SK-N-SH treated with all-trans-retinoic acid at 6 μM for 48 hours (cell line): ENCODE results near the gene AGAP1.

Source experiments
- ATAC-seq: fragments of 200-7000 bp; cut with Tn5 transposase; 3 replicates; pipeline ENCODE4 v1.9.1; 2020; ENCODE audit warnings: mild to moderate bottlenecking, moderate library complexity
- ARNTL ChIP-seq: fragments of 450-650 bp; formaldehyde crosslinking; IDR thresholded peaks from 2 replicates; pipeline ENCODE4 v1.5.0; 2020; ENCODE audit warnings: low read depth, mild to moderate bottlenecking, moderate library complexity, borderline replicate concordance
- BACH2 ChIP-seq: fragments of 250-450 bp; sonication (Bioruptor Pico); IDR thresholded peaks from 2 replicates; pipeline ENCODE4 v1.9.0; 2021; ENCODE audit warnings: mild to moderate bottlenecking, borderline replicate concordance
- CSDC2 ChIP-seq: fragments of 250-450 bp; sonication (Bioruptor Pico); IDR thresholded peaks from 2 replicates; pipeline ENCODE4 v1.5.0; 2020; ENCODE audit warnings: mild to moderate bottlenecking, moderate library complexity
- ESRRG ChIP-seq: fragments of 250-450 bp; sonication (Bioruptor Pico); IDR thresholded peaks from 2 replicates; pipeline ENCODE4 v1.6.1; 2021; ENCODE audit warnings: mild to moderate bottlenecking
- GLIS3 ChIP-seq: fragments of 250-450 bp; sonication (Bioruptor Pico); IDR thresholded peaks from 2 replicates; pipeline ENCODE4 v1.5.0; 2020; ENCODE audit warnings: mild to moderate bottlenecking, moderate library complexity
- ISL1 ChIP-seq: fragments of 250-450 bp; sonication (Bioruptor Pico); IDR thresholded peaks from 2 replicates; pipeline ENCODE4 v2.1.2; 2022; ENCODE audit warnings: mild to moderate bottlenecking, moderate library complexity
- OSR1 ChIP-seq: fragments of 250-450 bp; sonication (Bioruptor Pico); IDR thresholded peaks from 2 replicates; pipeline ENCODE4 v1.8.0; 2022; ENCODE audit warnings: moderate library complexity, mild to moderate bottlenecking, inconsistent platforms
- PPARA ChIP-seq: fragments of 250-450 bp; sonication (Bioruptor Pico); IDR thresholded peaks from 2 replicates; pipeline ENCODE4 v1.5.0; 2020; ENCODE audit warnings: mild to moderate bottlenecking, borderline replicate concordance
- RARB ChIP-seq: fragments of 250-450 bp; sonication (Bioruptor Pico); IDR thresholded peaks from 2 replicates; pipeline ENCODE4 v1.8.0; 2021; ENCODE audit warnings: mild to moderate bottlenecking, moderate library complexity
- SNAI2 ChIP-seq: fragments of 250-450 bp; sonication (Bioruptor Pico); IDR thresholded peaks from 2 replicates; pipeline ENCODE4 v1.5.0; 2020; ENCODE audit warnings: mild to moderate bottlenecking, moderate library complexity
- TCF4 ChIP-seq: fragments of 250-450 bp; sonication (Bioruptor Pico); IDR thresholded peaks from 2 replicates; pipeline ENCODE4 v1.8.0; 2021; ENCODE audit warnings: mild to moderate bottlenecking, moderate library complexity, borderline replicate concordance
- TOX ChIP-seq: fragments of 250-450 bp; sonication (Bioruptor Pico); IDR thresholded peaks from 2 replicates; pipeline ENCODE4 v1.8.0; 2021; ENCODE audit warnings: mild to moderate bottlenecking, moderate library complexity, borderline replicate concordance
- ZC3H10 ChIP-seq: fragments of 250-450 bp; sonication (Bioruptor Pico); IDR thresholded peaks from 2 replicates; pipeline ENCODE4 v1.5.1; 2021; ENCODE audit warnings: mild to moderate bottlenecking, moderate library complexity
- ZFP3 ChIP-seq: fragments of 250-450 bp; sonication (Bioruptor Pico); IDR thresholded peaks from 2 replicates; pipeline ENCODE4 v1.5.0; 2020; ENCODE audit warnings: mild to moderate bottlenecking, moderate library complexity
- ZFP30 ChIP-seq: fragments of 450-650 bp; formaldehyde crosslinking; IDR thresholded peaks from 2 replicates; pipeline ENCODE4 v1.5.0; 2022; ENCODE audit warnings: mild to moderate bottlenecking, moderate library complexity
- ZNF565 ChIP-seq: fragments of 450-650 bp; formaldehyde crosslinking; conservative IDR thresholded peaks from 2 replicates; pipeline ENCODE4 v1.5.0; 2020; ENCODE audit warnings: low read depth, mild to moderate bottlenecking, moderate library complexity
- ZNF70 ChIP-seq: fragments of 450-650 bp; formaldehyde crosslinking; IDR thresholded peaks from 2 replicates; pipeline ENCODE4 v1.5.0; 2020; ENCODE audit warnings: mild to moderate bottlenecking, moderate library complexity
- ZNF8 ChIP-seq: fragments of 450-650 bp; formaldehyde crosslinking; IDR thresholded peaks from 2 replicates; pipeline ENCODE4 v1.5.0; 2020; ENCODE audit warnings: mild to moderate bottlenecking, moderate library complexity
- TF ChIP-seq, protein P1 (sequence below): fragments of 250-450 bp; sonication (Bioruptor Pico); IDR thresholded peaks from 2 replicates; pipeline ENCODE4 v1.8.0; 2021; ENCODE audit warnings: low read depth, mild to moderate bottlenecking, moderate library complexity, borderline replicate concordance
- TF ChIP-seq, protein P2 (sequence below): fragments of 250-450 bp; sonication (Bioruptor Pico); IDR thresholded peaks from 2 replicates; pipeline ENCODE4 v1.8.0; 2020; ENCODE audit warnings: mild to moderate bottlenecking, moderate library complexity, borderline replicate concordance
- TF ChIP-seq, protein P3 (sequence below): fragments of 250-450 bp; sonication (Bioruptor Pico); IDR thresholded peaks from 2 replicates; pipeline ENCODE4 v1.5.0; 2020; ENCODE audit warnings: mild to moderate bottlenecking, moderate library complexity
- TF ChIP-seq, protein P4 (sequence below): fragments of 250-450 bp; sonication (Bioruptor Pico); IDR thresholded peaks from 2 replicates; pipeline ENCODE4 v1.5.1; 2021; ENCODE audit warnings: mild to moderate bottlenecking, moderate library complexity

The AGAP1 gene

DNA sequence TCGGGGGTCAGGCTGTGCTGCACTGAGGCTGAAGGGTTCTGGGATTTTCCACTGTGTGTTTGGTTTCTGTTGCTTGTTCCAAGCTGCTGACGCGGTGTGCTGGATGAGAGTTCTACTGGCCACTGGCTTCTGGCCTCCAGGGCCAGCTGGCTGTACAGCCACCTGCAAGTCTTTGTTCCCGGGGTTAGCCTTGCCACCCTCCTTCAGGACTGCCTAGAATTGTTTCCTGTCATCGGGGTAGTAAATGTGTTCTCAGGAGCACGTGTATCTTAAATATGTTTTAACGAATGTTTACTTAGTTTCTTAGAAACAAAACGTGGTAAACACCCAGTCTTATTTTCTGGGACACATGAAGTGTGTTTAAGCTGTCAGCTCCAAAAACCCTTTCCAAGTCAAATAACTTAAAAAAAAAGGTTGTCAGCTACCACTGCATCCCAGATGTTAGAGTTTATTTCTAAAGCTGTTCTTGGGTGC is 231.2 kb downstream of the AGAP1 start:
- TF ChIP-seq, protein P1, sequence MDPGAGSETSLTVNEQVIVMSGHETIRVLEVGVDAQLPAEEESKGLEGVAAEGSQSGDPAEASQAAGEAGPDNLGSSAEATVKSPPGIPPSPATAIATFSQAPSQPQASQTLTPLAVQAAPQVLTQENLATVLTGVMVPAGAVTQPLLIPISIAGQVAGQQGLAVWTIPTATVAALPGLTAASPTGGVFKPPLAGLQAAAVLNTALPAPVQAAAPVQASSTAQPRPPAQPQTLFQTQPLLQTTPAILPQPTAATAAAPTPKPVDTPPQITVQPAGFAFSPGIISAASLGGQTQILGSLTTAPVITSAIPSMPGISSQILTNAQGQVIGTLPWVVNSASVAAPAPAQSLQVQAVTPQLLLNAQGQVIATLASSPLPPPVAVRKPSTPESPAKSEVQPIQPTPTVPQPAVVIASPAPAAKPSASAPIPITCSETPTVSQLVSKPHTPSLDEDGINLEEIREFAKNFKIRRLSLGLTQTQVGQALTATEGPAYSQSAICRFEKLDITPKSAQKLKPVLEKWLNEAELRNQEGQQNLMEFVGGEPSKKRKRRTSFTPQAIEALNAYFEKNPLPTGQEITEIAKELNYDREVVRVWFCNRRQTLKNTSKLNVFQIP = no peak
- TF ChIP-seq ISL1 (CRISPR knock-in tag) (no peak), OSR1 (CRISPR knock-in tag) (no peak), CSDC2 (CRISPR knock-in tag) (no peak), ZNF8 (CRISPR knock-in tag) (no peak), ZC3H10 (CRISPR knock-in tag) (no peak), ESRRG (CRISPR knock-in tag) (no peak), ZFP3 (CRISPR knock-in tag) (no peak), PPARA (no peak), BACH2 (CRISPR knock-in tag) (no peak), RARB (CRISPR knock-in tag) (no peak), ARNTL (CRISPR knock-in tag) (no peak), ZNF565 (CRISPR knock-in tag) (no peak), TCF4 (CRISPR knock-in tag) (no peak), ZNF70 (no peak)
- TF ChIP-seq, protein P2, sequence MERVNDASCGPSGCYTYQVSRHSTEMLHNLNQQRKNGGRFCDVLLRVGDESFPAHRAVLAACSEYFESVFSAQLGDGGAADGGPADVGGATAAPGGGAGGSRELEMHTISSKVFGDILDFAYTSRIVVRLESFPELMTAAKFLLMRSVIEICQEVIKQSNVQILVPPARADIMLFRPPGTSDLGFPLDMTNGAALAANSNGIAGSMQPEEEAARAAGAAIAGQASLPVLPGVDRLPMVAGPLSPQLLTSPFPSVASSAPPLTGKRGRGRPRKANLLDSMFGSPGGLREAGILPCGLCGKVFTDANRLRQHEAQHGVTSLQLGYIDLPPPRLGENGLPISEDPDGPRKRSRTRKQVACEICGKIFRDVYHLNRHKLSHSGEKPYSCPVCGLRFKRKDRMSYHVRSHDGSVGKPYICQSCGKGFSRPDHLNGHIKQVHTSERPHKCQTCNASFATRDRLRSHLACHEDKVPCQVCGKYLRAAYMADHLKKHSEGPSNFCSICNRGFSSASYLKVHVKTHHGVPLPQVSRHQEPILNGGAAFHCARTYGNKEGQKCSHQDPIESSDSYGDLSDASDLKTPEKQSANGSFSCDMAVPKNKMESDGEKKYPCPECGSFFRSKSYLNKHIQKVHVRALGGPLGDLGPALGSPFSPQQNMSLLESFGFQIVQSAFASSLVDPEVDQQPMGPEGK (CRISPR knock-in tag) = no peak
- TF ChIP-seq, protein P3, sequence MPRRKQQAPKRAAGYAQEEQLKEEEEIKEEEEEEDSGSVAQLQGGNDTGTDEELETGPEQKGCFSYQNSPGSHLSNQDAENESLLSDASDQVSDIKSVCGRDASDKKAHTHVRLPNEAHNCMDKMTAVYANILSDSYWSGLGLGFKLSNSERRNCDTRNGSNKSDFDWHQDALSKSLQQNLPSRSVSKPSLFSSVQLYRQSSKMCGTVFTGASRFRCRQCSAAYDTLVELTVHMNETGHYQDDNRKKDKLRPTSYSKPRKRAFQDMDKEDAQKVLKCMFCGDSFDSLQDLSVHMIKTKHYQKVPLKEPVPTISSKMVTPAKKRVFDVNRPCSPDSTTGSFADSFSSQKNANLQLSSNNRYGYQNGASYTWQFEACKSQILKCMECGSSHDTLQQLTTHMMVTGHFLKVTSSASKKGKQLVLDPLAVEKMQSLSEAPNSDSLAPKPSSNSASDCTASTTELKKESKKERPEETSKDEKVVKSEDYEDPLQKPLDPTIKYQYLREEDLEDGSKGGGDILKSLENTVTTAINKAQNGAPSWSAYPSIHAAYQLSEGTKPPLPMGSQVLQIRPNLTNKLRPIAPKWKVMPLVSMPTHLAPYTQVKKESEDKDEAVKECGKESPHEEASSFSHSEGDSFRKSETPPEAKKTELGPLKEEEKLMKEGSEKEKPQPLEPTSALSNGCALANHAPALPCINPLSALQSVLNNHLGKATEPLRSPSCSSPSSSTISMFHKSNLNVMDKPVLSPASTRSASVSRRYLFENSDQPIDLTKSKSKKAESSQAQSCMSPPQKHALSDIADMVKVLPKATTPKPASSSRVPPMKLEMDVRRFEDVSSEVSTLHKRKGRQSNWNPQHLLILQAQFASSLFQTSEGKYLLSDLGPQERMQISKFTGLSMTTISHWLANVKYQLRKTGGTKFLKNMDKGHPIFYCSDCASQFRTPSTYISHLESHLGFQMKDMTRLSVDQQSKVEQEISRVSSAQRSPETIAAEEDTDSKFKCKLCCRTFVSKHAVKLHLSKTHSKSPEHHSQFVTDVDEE = no peak
- TF ChIP-seq, protein P4, sequence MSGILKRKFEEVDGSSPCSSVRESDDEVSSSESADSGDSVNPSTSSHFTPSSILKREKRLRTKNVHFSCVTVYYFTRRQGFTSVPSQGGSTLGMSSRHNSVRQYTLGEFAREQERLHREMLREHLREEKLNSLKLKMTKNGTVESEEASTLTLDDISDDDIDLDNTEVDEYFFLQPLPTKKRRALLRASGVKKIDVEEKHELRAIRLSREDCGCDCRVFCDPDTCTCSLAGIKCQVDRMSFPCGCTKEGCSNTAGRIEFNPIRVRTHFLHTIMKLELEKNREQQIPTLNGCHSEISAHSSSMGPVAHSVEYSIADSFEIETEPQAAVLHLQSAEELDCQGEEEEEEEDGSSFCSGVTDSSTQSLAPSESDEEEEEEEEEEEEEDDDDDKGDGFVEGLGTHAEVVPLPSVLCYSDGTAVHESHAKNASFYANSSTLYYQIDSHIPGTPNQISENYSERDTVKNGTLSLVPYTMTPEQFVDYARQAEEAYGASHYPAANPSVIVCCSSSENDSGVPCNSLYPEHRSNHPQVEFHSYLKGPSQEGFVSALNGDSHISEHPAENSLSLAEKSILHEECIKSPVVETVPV = no peak
- no peak for ATAC-seq

DNA sequence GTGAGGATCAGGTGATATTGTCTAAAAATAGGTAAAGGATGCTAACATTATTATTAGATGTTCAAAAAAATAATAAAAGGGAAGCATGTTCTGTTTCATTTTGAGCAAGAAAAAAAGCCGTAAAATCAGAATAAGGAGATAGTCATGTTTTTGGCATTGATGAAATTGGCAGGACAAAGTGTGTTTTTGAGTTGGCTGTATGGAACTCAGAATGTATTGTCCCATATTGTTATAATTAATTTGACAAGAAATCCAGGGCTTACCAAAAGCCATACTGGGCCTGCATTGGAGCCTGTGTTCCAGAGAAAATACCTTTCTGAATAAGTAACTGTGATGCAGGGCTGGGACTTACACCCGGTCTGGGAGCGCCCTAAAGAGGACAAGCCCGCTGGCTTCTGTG is 232.0 kb downstream of the AGAP1 start:
- no peak for TF ChIP-seq TOX (CRISPR knock-in tag)
- no peak for TF ChIP-seq ZNF70
- TF ChIP-seq ZFP30 = no peak
- TF ChIP-seq RARB (CRISPR knock-in tag) = no peak
- TF ChIP-seq ZNF8 (CRISPR knock-in tag) = no peak
- no peak for TF ChIP-seq GLIS3
- TF ChIP-seq CSDC2 (CRISPR knock-in tag) = no peak
- TF ChIP-seq, all 23 proteins: peak for 0
- ATAC-seq = no peak

DNA sequence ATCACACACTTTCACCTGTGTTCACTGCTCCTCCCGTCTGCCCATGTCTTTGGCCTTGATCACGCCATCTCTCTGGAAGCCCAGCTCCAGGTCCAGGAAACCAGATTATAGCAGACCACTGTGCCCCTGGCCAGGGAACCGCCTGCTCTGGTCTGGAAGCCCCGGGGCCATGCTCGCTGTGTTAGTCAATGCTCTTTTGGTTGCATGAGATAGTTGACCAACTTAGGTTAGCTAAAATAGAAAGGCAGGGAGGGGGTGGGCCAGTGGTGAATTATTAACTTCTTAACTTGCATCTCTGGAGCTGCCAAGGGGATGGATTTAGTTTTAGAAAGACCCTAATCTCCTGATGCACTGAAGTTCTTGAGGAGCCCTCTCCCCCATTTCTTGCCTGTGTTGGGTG is 232.7 kb downstream of the AGAP1 start:
- no peak for ATAC-seq
- no peak for TF ChIP-seq GLIS3
- TF ChIP-seq, protein P3 = no peak
- no peak for TF ChIP-seq SNAI2 (CRISPR knock-in tag)
- no peak for TF ChIP-seq ZNF8 (CRISPR knock-in tag)
- TF ChIP-seq, protein P1 = no peak
- TF ChIP-seq TOX (CRISPR knock-in tag) = no peak
- no peak for TF ChIP-seq ZFP3 (CRISPR knock-in tag)
- TF ChIP-seq CSDC2 (CRISPR knock-in tag) = no peak
- TF ChIP-seq OSR1 (CRISPR knock-in tag) = no peak
- no peak for TF ChIP-seq ZNF70
